Keratinocyte (primary cell): ENCODE data around the gene EMC10. TPM values are rescaled to one million over a fixed set of nuclear protein-coding genes. Genes with fewer than 3 reads are reported as not detected.

ENCODE experiments used
- DNase-seq: peaks from one replicate; pipeline ENCODE4 v3.0.0-alpha.2; 2011; ENCODE audit warnings: low read depth, missing footprints, low spot score
- FAIRE-seq: peaks from 2 replicates; lab custom pipeline; 2011; peaks lifted over from hg19 to GRCh38; lab: Jason Lieb, UNC
- H2AFZ ChIP-seq: 2 replicates; pipeline ENCODE4 v1.6.0; 2012; ENCODE audit warnings: low read length, control low read depth, inconsistent platforms; ENCODE audit not compliant: control insufficient read depth
- H3K27ac ChIP-seq: 2 replicates; pipeline ENCODE4 v1.5.1; 2011; ENCODE audit warnings: low read length; ENCODE audit not compliant: control insufficient read depth, insufficient read depth
- H3K27me3 ChIP-seq: 3 replicates; pipeline ENCODE4 v1.6.0; 2011; ENCODE audit warnings: low read length; ENCODE audit not compliant: control insufficient read depth, insufficient read depth; ENCODE audit errors: extremely low read depth
- H3K36me3 ChIP-seq, 2 experiments: 2 replicates in 1 of 2; 3 replicates in 1 of 2; pipeline ENCODE4 v1.5.1; 2011; ENCODE audit warnings: low read length in 2 of 2, mild to moderate bottlenecking in 1 of 2; ENCODE audit not compliant: control insufficient read depth in 2 of 2, insufficient read depth in 2 of 2; ENCODE audit errors: extremely low read depth in 1 of 2
- H3K4me1 ChIP-seq: 3 replicates; pipeline ENCODE4 v1.5.1; 2011; ENCODE audit warnings: low read length; ENCODE audit not compliant: control insufficient read depth, insufficient read depth; ENCODE audit errors: extremely low read depth
- H3K4me2 ChIP-seq: 3 replicates; pipeline ENCODE4 v1.6.0; 2011; ENCODE audit warnings: low read depth, low read length; ENCODE audit not compliant: control insufficient read depth, insufficient read depth; ENCODE audit errors: extremely low read depth
- H3K4me3 ChIP-seq, 3 experiments: fragments of 200-600 bp in 1 of 3; sonication (generic) in 1 of 3; 2 replicates in 2 of 3; 3 replicates in 1 of 3; pipeline ENCODE4 v1.5.1; 2011 to 2016; ENCODE audit warnings: low read length in 3 of 3, mild to moderate bottlenecking in 3 of 3, control low read depth in 2 of 3, inconsistent platforms in 1 of 3, low read depth in 1 of 3, mixed read lengths in 1 of 3, mixed run types in 1 of 3, moderate library complexity in 1 of 3; ENCODE audit not compliant: control insufficient read depth in 2 of 3, insufficient read depth in 2 of 3; ENCODE audit errors: extremely low read depth in 1 of 3
- H3K79me2 ChIP-seq: 2 replicates; pipeline ENCODE4 v1.6.0; 2012; ENCODE audit warnings: low read length; ENCODE audit not compliant: control insufficient read depth, insufficient read depth
- H3K9ac ChIP-seq: 3 replicates; pipeline ENCODE4 v1.6.0; 2011; ENCODE audit warnings: low read length; ENCODE audit not compliant: control insufficient read depth, insufficient read depth; ENCODE audit errors: extremely low read depth
- H3K9me1 ChIP-seq: 3 replicates; pipeline ENCODE4 v1.6.0; 2011; ENCODE audit warnings: low read length; ENCODE audit not compliant: control insufficient read depth, insufficient read depth; ENCODE audit errors: extremely low read depth
- H3K9me3 ChIP-seq: 2 replicates; pipeline ENCODE4 v1.5.1; 2012; ENCODE audit warnings: low read depth, low read length; ENCODE audit not compliant: control insufficient read depth
- H4K20me1 ChIP-seq: 3 replicates; pipeline ENCODE4 v1.6.0; 2011; ENCODE audit warnings: low read length; ENCODE audit not compliant: control insufficient read depth, insufficient read depth; ENCODE audit errors: extremely low read depth
- CTCF ChIP-seq, 3 experiments: IDR thresholded peaks in 1 of 3; conservative IDR thresholded peaks in 1 of 3; optimal IDR thresholded peaks in 1 of 3; 2 replicates in 2 of 3; 3 replicates in 1 of 3; pipeline versions ENCODE3 to v1.5.1; 2011; ENCODE audit warnings: low read length in 3 of 3, mild to moderate bottlenecking in 3 of 3, moderate library complexity in 2 of 3, control low read depth in 1 of 3, inconsistent platforms in 1 of 3; ENCODE audit not compliant: insufficient read depth in 2 of 3; ENCODE audit errors: extremely low read depth in 1 of 3
- EZH2 ChIP-seq: IDR thresholded peaks from one replicate; pipeline ENCODE4 v1.6.1; 2012; ENCODE audit warnings: inconsistent platforms, mild to moderate bottlenecking, low read length, moderate library complexity
- dilution Hi-C: fragments of 300-500 bp; cut with MboI; formaldehyde crosslinking; loops from one replicate; pipeline ENCODE4 v1.7.0; 2020; ENCODE audit warnings: low sequenced_read_pairs; ENCODE audit not compliant: extremely low pct_ligation_motif_present
- polyA plus RNA-seq, 5 experiments: library from polyadenylated mRNA; depleted of rRNA in 3 of 5; stranded (reverse) in 3 of 5; stranded (forward) in 1 of 5; unstranded in 1 of 5; fragments of >200 nt; gene quantifications; 1 replicate in 1 of 5; 2 replicates in 3 of 5; 3 replicates in 1 of 5; pipeline versions ENCODE4 v1.2.1 to v1.2.3, GENCODE V29; 2011 to 2012; ENCODE audit warnings: missing spikeins in 2 of 5, low read depth in 1 of 5, low replicate concordance in 1 of 5

The EMC10 gene
- polyA plus RNA-seq, 1 donor (not counting 4 experiments of a cell fraction or from before 2014, with no cell fraction given), result 26.7 TPM

- H3K36me3 ChIP-seq, result no peaks in the 10 kb centered on the region
- H3K4me3 ChIP-seq, result no peak overlapping the region
- no peak for TF ChIP-seq CTCF (optimal IDR thresholded peaks at IDR 0.05 in 1 of 3, IDR thresholded peaks at IDR 0.05 in 1 of 3, conservative IDR thresholded peaks at IDR 0.05 in 1 of 3; ENCODE audit: extremely low read depth in 1 of 3, insufficient read depth in 2 of 3, low read length in 3 of 3)
- TF ChIP-seq EZH2, result no peak
- no peak overlapping the region for H3K27ac ChIP-seq
- H3K9me3 ChIP-seq, result no peaks in the 10 kb centered on the region
- H3K9ac ChIP-seq, result no peak overlapping the region
- no peak for FAIRE-seq
- no peak overlapping the region for H3K4me2 ChIP-seq
- dilution Hi-C loops, result no loop called here
- no peaks in the 10 kb centered on the region for H3K27me3 ChIP-seq
- DNase-seq, result no peak
- no peaks in the 10 kb centered on the region for H3K4me1 ChIP-seq
- no peak overlapping the region for H2AFZ ChIP-seq
- no peaks in the 10 kb centered on the region for H4K20me1 ChIP-seq
- no peaks in the 10 kb centered on the region for H3K79me2 ChIP-seq
- no peaks in the 10 kb centered on the region for H3K9me1 ChIP-seq
Measured at GRCh38 chr19:50444059-50444458, 32.2 kb upstream of the EMC10 start.

- TF ChIP-seq EZH2 (no peak), CTCF (optimal IDR thresholded peaks at IDR 0.05 in 1 of 3, IDR thresholded peaks at IDR 0.05 in 1 of 3, conservative IDR thresholded peaks at IDR 0.05 in 1 of 3; ENCODE audit: extremely low read depth in 1 of 3, insufficient read depth in 2 of 3, low read length in 3 of 3) (no peak)
- DNase-seq, result no peak
- Histone ChIP-seq H3K36me3 (no peaks in the 10 kb centered on the region), H2AFZ (no peak overlapping the region), H3K79me2 (no peaks in the 10 kb centered on the region), H3K27ac (no peak overlapping the region), H3K27me3 (peaks cover 7% of the 10 kb centered on the region), H4K20me1 (no peaks in the 10 kb centered on the region), H3K9me1 (no peaks in the 10 kb centered on the region), H3K4me3 (no peak overlapping the region), H3K4me2 (no peak overlapping the region), H3K9me3 (no peaks in the 10 kb centered on the region), H3K9ac (no peak overlapping the region), H3K4me1 (no peaks in the 10 kb centered on the region)
- FAIRE-seq, result no peak
- dilution Hi-C loops, result no loop called here
Measured at GRCh38 chr19:50447053-50447452, 29.3 kb upstream of the EMC10 start.
